HG03196 (cell line): ENCODE data around the gene MAML2.

Source experiments
- ATAC-seq: cut with Tn5 transposase; IDR thresholded peaks from one replicate; pipeline ENCODE4 v1.9.1; 2021; ENCODE audit not compliant: unreplicated experiment

Gene MAML2

GRCh38 chr11:96082936-96083335 lies 260.1 kb downstream of the MAML2 start:
- ATAC-seq, result no peak

- ATAC-seq, result no peak
These were observed 260.7 kb downstream of the MAML2 start for GRCh38 chr11:96082002-96082899.

DNA sequence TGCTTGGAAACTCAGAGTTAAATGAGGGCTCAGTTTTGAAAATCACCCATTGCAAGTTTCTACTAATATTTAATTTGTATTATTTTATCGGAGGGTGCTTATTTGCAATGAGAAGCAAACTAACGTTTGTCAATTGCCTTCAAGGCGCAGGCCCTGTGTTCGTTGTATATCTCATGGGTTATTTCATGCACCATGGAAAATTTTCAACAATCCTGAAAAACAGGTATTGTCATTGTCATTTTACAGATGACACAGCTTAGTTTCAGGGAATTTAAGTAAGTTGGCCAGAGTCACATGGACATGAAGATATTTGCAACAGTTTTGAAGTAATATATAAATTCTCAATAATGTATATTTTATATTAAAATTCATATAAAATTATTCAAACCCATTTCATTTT lies 261.4 kb downstream of the MAML2 start:
- ATAC-seq, result no peak

DNA sequence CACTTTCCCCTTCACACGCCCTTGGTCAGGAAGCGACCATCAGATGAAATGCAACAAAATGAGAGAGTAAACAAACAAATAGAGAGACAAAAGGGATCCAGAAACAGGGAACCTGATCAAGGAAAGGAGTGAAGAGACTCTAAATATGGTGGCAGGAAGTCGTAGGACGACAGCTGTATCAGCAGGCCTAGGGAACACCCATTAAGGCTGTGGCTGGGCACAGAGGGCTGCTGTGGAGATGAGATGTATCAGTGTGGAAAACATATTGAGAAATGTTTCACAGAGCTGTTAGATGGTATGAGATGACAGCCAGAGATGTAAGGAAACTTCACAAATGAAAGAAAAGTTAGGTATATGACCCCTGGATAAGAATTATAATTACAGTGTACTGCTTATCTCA lies 263.3 kb downstream of the MAML2 start:
- no peak for ATAC-seq

DNA sequence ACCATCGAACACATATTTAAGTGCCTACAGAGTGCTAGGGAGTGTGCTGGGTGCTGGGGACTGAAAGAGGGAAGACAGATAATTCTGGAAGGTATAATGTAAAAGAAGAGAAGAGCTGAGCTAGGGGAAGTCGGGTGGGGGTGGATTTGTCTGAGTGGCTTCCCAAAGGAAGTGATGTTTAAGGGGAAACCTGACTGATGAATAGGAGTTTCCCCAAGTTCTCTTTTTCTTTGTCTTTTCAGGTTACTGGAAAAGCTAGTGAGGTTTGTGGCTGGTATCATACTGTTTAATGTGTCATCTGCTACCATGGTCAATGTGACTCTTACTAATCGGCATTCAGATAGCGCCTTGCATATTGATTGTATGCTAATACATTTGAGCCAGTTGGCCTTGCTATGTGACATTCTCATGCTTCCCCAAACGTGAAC lies 267.4 kb downstream of the MAML2 start:
- peak; percentile 80 for ATAC-seq

- ATAC-seq, result no peak
These were observed 268.3 kb downstream of the MAML2 start for GRCh38 chr11:96074551-96075310.

DNA sequence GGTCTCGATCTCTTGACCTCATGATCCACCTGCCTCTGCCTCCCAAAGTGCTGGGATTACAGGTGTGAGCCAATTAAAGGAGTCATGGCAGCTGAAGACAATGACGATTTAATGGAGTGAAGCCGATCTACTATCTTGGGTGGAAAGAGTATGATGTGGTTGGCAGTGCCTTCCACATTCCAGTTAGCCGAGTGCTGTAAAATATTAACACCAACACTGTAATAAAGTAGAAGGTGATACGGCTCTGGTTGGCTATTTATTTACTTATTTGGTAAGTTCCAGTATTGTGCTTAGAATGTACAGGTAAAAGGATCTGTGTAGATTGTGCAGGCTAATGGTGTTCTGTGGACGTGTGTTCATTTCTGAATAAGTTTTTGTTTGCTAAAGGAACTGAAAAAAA lies 269.5 kb downstream of the MAML2 start:
- no peak for ATAC-seq

- ATAC-seq, result no peak
These were observed 270.4 kb downstream of the MAML2 start for GRCh38 chr11:96072592-96072991.

- ATAC-seq, result no peak
These were observed 272.5 kb downstream of the MAML2 start for GRCh38 chr11:96070453-96070852.

- no peak for ATAC-seq
These were observed 275.8 kb downstream of the MAML2 start for GRCh38 chr11:96067160-96067559.

DNA sequence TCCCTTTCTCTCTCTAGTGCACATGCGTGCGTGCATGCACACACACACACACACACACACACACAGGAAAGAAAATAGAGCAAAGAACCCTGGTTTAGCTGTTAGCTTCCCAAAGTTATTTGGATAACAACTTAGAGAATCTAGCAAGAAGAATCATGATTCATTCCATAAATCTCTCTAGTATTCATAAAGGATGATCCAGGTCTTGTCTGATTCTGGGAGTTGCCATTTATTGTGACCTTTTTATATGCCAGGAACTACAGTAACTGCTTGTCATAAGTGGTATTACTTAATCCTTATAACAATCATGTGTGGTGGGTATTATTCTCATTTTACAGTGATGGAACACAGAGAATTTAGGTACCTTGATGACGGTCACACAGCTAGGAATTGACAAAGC lies 277.6 kb downstream of the MAML2 start:
- no peak for ATAC-seq

- ATAC-seq, result no peak
These were observed 279.1 kb downstream of the MAML2 start for GRCh38 chr11:96063886-96064285.

GRCh38 chr11:96063053-96063452 lies 279.9 kb downstream of the MAML2 start:
- no peak for ATAC-seq

GRCh38 chr11:96062134-96062533 lies 280.9 kb downstream of the MAML2 start:
- ATAC-seq, result peak; percentile 74

DNA sequence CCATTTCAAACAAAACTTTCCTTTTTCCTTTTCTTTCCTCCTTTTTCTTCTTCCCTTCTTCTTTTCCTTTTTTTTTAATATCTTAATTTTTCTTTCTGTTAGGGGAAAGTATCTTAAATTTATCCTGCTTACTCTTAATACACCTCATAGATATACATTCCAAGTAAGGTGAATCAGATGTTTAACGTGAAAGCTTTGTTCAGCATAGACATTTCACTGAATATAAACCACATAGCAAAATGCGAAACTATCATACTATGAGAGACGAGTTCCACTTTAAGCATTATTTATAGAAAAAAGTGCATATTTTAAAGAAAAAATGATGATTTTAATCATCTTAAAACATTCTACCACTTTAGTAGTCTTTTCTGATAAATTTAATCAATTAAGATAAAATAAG lies 281.3 kb downstream of the MAML2 start:
- ATAC-seq, result no peak

DNA sequence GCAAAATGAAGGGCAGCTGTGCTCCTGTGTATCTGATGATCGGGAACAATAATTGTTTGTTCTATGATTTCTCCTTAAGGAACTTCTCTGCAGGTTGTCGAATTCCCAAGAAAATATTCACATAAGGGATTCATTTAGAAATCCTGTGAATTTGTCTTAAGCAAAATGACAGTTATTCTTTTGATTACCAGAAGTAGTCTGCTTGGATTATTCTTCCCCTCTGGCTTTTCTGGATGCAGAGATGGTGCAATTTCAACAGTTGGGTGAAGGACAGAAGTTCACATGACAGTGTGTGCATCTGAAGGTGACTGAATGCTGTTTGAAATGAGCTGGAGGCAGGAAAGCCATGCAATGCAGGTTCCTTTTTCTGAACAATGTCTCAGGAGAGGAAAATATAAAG lies 281.9 kb downstream of the MAML2 start:
- no peak for ATAC-seq

DNA sequence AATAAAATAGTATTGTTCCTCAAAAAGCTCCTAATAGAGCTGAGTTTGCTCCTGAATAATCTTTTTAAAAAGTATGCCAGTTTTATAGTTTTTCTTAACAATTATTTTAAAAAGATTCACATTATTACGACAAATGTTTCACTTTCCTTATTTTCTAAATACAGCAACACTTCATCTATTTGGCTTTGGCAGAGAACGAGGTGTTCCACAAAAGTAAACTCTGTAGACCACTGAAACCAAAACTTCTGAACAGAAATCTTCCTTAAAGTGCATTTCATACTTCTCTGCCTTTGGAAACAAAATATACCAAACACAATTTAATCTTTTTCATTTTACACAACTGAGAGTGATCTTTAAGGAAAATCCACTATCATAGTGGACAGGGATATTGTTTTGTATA lies 285.5 kb downstream of the MAML2 start:
- no peak for ATAC-seq

- no peak for ATAC-seq
These were observed 286.4 kb downstream of the MAML2 start for GRCh38 chr11:96056576-96056975.

DNA sequence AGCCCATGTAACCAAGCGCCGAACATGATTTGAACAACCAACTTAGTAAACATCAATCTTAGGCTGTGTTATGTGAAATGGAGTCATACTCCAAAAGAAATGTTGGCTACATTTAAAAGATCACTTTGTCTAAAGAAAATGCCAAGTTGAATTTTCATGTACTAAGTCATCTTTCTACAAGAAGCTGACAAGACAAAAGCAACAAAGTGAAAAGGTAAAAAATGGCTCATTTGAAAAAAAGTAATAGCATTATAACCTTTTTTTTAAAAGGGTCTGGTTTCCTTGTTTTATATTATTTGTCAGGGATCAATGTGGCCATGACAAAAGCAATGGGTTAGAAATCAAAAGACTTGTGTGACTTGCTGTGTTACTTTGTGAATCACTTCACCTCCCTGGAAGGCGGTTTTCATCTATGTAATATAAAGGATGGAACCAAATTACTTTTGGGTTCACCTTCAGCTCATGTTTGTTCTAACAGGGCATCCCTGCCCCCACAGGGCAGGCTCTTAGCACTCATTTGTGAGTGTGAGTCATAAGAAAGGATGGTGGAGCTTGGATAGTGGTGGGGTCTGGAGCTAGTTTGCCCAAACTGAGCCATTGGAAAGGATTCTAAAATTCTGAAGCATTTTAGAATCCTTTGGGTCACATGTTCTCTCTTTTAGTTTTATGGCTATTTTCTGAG lies 287.1 kb downstream of the MAML2 start:
- ATAC-seq, result no peak

GRCh38 chr11:96054870-96055705 lies 287.9 kb downstream of the MAML2 start:
- no peak for ATAC-seq
